Dendritic cell treated with granulocyte-macrophage colony-stimulating factor and Interleukin-4, amounts not matched to agents 40 ng/mL and 50 ng/mL, for 4 days (primary cell): ENCODE data around the gene CHST11.

Experiments used
- H3K27ac Mint-ChIP-seq: one replicate; pipeline ENCODE4 v1.8.0; 2022; ENCODE audit warnings: mild to moderate bottlenecking, mixed read lengths
- H3K27me3 Mint-ChIP-seq: one replicate; pipeline ENCODE4 v1.8.0; 2022; ENCODE audit warnings: mild to moderate bottlenecking, mixed read lengths
- H3K36me3 Mint-ChIP-seq: one replicate; pipeline ENCODE4 v1.8.0; 2022; ENCODE audit warnings: low read depth, mixed read lengths
- H3K4me1 Mint-ChIP-seq: one replicate; pipeline ENCODE4 v1.8.0; 2022; ENCODE audit warnings: low read depth, mixed read lengths
- H3K4me3 Mint-ChIP-seq: one replicate; pipeline ENCODE4 v1.8.0; 2022; ENCODE audit warnings: mild to moderate bottlenecking, moderate library complexity, mixed read lengths
- H3K9me3 Mint-ChIP-seq: one replicate; pipeline ENCODE4 v1.8.0; 2022; ENCODE audit warnings: mixed read lengths
- intact Hi-C: fragments of 100-400 bp; cut with micrococcal nuclease; formaldehyde crosslinking; loops from one replicate; pipeline ENCODE4 v1.15.0; 2022

CHST11 gene

DNA sequence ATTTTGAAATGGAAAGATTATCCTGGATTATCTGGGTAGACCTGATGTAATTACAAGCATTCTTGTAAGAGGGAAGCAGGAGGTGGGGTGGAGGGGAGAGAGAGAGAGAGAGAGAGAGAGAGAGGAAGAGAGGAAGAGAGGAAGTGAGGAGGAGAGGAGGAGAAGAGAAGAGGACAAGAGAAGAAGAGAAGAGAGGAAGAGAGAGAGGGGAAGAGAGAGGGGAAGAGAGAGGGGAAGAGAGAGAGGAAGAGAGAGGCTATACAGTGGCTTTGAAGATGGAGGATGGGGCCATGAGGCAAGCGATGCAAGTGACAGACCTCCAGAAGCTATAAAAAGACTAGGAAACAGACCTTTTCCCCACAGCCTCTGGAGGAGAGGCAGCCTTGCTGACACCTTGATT lies 13.7 kb upstream of the CHST11 start:
- intact Hi-C loops = no loop called here

DNA sequence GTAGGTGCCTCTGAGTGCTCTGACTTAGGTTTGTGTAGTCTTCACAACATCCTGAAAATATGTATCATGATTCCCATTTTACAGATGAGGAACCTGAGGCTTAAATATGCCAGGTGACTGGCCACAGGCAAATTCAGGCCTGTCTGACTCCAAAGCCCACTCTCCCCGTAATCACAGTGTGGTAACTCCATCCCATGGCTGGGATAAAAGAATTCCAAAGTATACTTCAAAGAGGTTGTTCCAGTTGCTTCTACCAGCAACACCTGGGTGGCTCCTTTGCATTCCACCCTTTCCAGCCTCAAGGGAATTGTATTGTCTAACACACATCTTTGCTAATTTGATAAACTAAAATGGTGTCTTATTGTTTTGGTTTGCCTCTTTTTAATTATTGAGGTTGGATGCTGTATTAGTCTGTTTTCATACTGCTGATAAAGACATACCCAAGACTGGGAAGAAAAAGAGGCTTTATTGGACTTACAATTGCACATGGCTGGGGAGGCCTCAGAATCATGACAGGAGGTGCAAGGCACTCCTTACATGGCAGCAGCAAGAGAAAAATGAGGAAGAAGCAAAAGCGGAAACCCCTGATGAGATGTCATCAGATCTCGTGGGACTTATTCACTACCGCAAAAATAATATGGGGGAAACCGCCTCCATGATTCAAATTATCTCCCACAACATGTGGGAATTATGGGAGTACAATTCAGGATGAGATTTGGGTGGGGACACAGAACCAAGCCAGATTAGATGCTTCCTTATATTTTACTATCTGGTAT lies 9.9 kb upstream of the CHST11 start:
- no peak overlapping the region for H3K4me3 Mint-ChIP-seq
- peaks cover 10% of the 10 kb centered on the region for H3K4me1 Mint-ChIP-seq
- H3K9me3 Mint-ChIP-seq = peaks cover 19% of the 10 kb centered on the region
- peaks cover 6% of the 10 kb centered on the region for H3K27me3 Mint-ChIP-seq
- no peak overlapping the region for H3K27ac Mint-ChIP-seq
- intact Hi-C loops = no loop called here
- H3K36me3 Mint-ChIP-seq = peaks cover 6% of the 10 kb centered on the region

More for the DNA sequence above, 13.7 kb upstream of the CHST11 start:
- Mint-ChIP-seq H3K9me3 (peaks cover 19% of the 10 kb centered on the region), H3K27me3 (peaks cover 6% of the 10 kb centered on the region), H3K4me1 (peaks cover 10% of the 10 kb centered on the region), H3K27ac (no peak overlapping the region), H3K4me3 (no peak overlapping the region), H3K36me3 (peaks cover 6% of the 10 kb centered on the region)

DNA sequence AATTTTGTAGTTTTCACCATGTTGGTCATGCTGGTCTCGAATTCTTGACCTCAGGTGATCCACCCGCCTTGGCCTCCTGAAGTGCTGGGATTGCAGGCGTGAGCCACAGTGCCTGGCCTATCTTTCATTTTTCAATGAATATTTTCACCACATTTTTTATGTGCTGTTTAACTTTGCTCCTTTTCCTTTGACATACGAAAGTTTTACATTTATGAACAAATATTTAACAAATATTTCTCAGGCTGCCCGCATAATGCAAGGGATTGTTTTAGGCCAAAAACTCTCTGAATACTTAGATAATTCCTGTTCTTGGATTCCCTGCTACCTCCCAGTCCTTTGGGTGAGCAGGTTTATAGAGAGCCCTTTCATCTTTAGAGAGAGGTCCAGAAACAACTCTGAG lies 8.7 kb upstream of the CHST11 start:
- Mint-ChIP-seq H3K9me3 (peaks cover 19% of the 10 kb centered on the region), H3K4me3 (no peak overlapping the region), H3K27ac (no peak overlapping the region), H3K36me3 (peaks cover 6% of the 10 kb centered on the region), H3K4me1 (peaks cover 6% of the 10 kb centered on the region), H3K27me3 (peaks cover 6% of the 10 kb centered on the region)
- intact Hi-C loops = no loop called here

DNA sequence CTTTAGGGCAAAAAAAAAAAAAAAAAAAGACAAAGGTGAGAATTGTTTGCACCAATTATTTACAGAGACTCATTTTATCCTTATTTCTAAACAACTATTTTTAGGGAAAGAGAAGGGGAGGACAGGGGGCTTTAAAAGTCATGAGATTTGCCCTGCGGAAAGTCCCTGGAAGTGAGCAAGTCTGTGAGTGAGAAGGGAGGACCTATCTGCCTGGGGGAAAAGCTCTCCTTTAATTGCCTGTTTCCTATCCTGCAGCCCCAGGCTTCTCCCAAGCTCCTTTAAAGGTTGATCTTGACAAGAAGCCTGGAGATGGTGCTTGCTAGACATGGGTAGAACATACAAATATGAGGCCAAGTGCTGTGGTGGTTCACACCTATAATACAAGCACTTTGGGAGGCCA lies 8.3 kb upstream of the CHST11 start:
- no peak overlapping the region for H3K4me3 Mint-ChIP-seq
- peaks cover 19% of the 10 kb centered on the region for H3K9me3 Mint-ChIP-seq
- peaks cover 2% of the 10 kb centered on the region for H3K4me1 Mint-ChIP-seq
- no peak overlapping the region for H3K27ac Mint-ChIP-seq
- peaks cover 6% of the 10 kb centered on the region for H3K36me3 Mint-ChIP-seq
- H3K27me3 Mint-ChIP-seq = peaks cover 9% of the 10 kb centered on the region
- intact Hi-C loops = no loop called here

DNA sequence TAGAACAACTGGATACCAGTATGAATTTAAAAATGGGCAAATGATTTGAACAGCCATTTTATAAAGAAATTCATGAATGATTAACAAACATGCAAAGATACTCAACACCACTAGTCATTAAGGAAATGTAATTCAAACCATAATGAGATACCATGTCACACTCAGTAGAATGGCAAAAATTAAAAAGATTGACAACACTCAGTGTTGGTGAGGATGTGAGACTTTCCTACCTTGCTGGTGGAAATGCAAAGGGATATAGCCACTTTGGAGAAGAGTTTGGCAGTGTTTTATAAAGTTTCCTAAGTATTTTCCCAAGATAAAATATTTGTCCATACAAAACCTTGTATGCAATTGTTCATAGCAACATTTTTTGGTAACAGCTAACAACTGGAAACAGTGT lies 6.0 kb upstream of the CHST11 start:
- intact Hi-C loops = no loop called here
- Mint-ChIP-seq H3K27ac (no peak overlapping the region), H3K27me3 (peaks cover 6% of the 10 kb centered on the region), H3K9me3 (peaks cover 19% of the 10 kb centered on the region), H3K4me1 (peaks cover 11% of the 10 kb centered on the region), H3K36me3 (peaks cover 6% of the 10 kb centered on the region), H3K4me3 (no peak overlapping the region)

DNA sequence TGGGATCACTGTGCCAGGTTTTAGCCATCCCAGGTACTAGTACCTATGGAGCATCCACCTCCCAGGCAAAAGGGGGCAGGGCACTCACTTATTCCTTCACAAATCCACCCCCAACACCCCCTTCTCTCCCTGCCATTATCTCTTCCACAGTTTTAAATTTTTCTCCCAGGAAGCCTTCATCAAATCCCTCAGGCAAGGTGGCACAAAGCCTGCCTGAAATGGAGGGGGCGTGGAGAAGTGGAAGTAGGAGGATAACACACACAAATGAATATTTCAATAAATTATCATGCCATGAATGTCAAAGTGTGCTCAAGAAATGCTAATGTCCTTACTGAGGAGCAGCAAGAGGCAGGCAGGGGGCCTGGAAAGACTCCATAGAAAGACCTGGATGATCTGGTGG lies 4.7 kb upstream of the CHST11 start:
- Mint-ChIP-seq H3K9me3 (peaks cover 7% of the 10 kb centered on the region), H3K27me3 (peaks cover 6% of the 10 kb centered on the region), H3K4me3 (no peak overlapping the region), H3K4me1 (peaks cover 21% of the 10 kb centered on the region), H3K27ac (no peak overlapping the region), H3K36me3 (peaks cover 11% of the 10 kb centered on the region)
- intact Hi-C loops = no loop called here

DNA sequence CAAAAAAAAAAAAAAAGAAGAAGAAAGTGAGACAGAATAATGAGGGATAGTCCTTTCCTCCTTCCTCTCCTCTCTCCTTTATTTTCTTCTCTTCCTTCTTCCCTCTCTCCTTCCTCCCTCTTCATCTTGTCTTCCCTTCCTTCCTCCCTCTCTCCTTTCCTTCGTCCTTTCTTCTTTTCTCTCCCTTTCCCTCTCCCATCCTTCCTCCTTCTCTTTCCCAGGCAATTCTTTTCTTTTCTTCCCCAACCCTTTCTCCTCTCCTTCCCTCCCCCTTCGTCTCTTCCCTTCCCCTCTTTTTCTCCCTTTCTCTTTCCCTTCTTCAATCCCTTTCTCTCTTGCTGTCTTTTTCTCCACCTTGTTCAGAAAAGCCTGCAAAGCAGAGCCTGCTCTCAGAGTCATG lies 3.6 kb upstream of the CHST11 start:
- Mint-ChIP-seq H3K9me3 (no peaks in the 10 kb centered on the region), H3K27ac (no peak overlapping the region), H3K4me3 (no peak overlapping the region), H3K36me3 (peaks cover 20% of the 10 kb centered on the region), H3K27me3 (peaks cover 6% of the 10 kb centered on the region), H3K4me1 (peaks cover 21% of the 10 kb centered on the region)
- intact Hi-C loops = no loop called here

DNA sequence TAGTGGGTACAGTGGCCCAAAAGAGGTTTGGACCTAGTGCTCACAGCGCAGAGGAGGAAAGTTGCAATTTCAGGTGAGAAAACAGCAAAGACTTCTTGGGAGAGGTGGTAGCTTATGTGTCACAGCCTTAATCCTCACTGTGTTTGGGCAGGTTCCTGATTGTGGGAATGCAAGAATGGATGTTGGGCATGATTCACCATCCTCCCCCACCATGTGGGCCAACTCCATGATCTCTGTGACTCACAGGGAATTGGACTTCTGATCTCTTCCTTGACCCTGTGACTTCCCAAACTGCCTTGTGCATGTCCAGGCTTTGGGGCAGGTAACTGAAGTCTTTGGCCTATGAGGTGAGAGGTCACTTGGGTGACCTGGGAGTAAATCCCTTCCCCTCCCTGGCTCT lies 1.8 kb upstream of the CHST11 start:
- Mint-ChIP-seq H3K4me1 (peaks cover 24% of the 10 kb centered on the region), H3K27me3 (peaks cover 6% of the 10 kb centered on the region), H3K9me3 (no peaks in the 10 kb centered on the region), H3K36me3 (peaks cover 38% of the 10 kb centered on the region), H3K27ac (no peak overlapping the region), H3K4me3 (no peak overlapping the region)
- intact Hi-C loops = loop anchor here (5.0 kb wide), 2 partner anchors 37 to 92 kb away; no protein-coding TSS in a partner anchor

DNA sequence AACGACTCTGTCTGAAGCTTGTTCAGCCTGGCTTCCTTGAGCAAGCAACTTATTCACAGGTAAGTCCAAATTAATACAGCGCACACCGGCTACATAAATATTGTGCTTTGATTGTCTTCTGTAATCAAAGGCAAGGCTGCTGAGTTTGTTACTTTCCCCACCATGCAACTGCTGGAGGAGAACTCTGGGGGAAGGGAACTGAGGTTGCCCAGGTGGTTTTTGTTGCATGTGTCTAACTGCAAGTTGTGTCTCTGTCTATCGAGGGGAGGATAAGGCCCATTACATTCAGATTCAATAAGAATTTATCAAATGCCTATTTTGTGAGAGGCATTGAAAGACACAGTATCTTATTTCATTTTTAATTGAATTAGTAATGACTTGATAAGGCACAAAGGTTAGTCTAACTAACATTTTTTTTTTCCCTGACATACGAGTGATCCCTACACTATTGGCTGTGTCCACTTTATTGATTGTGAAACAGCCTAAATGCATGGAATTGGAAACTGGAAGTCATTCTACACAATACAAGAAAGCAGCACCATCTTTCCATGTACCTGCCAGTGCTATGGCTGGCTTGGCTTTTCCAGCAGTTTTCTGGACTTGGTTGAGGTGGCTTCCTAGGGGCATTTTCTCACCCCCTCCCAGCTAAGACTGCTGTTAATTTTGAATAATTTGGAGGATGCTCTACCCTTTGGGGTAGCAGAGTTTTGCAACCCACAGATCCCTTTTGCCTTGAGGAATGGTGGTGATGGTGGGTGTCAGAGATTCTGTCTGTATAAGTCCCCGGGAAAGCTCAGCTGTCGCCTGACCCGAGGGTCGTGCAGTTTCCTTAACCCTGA lies 951 bp upstream of the CHST11 start:
- H3K36me3 Mint-ChIP-seq = peaks cover 42% of the 10 kb centered on the region
- intact Hi-C loops = loop anchor here (2.0 to 5.0 kb wide), 3 partner anchors 37 to 187 kb away; no protein-coding TSS in a partner anchor
- H3K9me3 Mint-ChIP-seq = no peaks in the 10 kb centered on the region
- H3K4me3 Mint-ChIP-seq = peak overlapping the region; percentile 100
- H3K27me3 Mint-ChIP-seq = peaks cover 6% of the 10 kb centered on the region
- peaks cover 30% of the 10 kb centered on the region for H3K4me1 Mint-ChIP-seq
- H3K27ac Mint-ChIP-seq = peak overlapping the region; percentile 91

DNA sequence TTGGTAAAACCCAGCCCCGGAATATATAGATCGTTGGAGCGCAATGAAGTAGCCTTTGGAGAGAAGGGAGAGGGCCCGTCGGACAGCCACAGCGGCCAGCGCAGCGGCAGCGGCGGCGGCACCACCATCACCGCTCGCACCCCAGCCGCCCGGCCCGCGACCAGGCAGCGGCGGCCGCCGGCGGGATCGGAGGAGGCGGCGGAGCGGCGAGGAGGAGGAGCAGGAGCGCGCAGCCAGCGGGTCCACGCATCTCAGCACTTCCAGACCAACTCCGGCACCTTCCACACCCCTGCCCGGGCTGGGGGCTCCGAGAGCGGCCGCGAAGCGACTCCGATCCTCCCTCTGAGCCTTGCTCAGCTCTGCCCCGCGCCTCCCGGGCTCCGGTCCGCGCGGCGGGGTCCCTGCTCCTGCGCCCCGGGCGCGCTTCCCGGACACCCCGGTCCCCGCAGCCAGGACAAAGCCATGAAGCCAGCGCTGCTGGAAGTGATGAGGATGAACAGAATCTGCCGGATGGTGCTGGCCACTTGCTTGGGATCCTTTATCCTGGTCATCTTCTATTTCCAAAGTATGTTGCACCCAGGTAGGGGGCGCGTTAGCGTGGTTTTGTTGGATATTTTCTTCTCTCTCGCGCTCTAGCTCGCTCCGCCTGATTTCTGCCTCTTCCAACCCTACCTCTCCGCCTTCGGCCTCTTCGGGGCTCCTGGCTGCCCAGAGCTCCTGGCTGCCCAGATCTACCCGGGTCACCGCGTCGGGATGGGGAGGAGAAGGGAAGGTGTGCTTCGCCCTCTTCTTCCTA lies 400 bp downstream of the CHST11 start:
- H3K9me3 Mint-ChIP-seq = no peaks in the 10 kb centered on the region
- H3K27ac Mint-ChIP-seq = peak overlapping the region; percentile 91
- intact Hi-C loops = loop anchor here (2.0 to 5.0 kb wide), 3 partner anchors 35 to 186 kb away; no protein-coding TSS in a partner anchor
- peak overlapping the region; percentile 100 for H3K4me3 Mint-ChIP-seq
- H3K4me1 Mint-ChIP-seq = peaks cover 37% of the 10 kb centered on the region
- H3K27me3 Mint-ChIP-seq = peaks cover 6% of the 10 kb centered on the region
- H3K36me3 Mint-ChIP-seq = peaks cover 42% of the 10 kb centered on the region

DNA sequence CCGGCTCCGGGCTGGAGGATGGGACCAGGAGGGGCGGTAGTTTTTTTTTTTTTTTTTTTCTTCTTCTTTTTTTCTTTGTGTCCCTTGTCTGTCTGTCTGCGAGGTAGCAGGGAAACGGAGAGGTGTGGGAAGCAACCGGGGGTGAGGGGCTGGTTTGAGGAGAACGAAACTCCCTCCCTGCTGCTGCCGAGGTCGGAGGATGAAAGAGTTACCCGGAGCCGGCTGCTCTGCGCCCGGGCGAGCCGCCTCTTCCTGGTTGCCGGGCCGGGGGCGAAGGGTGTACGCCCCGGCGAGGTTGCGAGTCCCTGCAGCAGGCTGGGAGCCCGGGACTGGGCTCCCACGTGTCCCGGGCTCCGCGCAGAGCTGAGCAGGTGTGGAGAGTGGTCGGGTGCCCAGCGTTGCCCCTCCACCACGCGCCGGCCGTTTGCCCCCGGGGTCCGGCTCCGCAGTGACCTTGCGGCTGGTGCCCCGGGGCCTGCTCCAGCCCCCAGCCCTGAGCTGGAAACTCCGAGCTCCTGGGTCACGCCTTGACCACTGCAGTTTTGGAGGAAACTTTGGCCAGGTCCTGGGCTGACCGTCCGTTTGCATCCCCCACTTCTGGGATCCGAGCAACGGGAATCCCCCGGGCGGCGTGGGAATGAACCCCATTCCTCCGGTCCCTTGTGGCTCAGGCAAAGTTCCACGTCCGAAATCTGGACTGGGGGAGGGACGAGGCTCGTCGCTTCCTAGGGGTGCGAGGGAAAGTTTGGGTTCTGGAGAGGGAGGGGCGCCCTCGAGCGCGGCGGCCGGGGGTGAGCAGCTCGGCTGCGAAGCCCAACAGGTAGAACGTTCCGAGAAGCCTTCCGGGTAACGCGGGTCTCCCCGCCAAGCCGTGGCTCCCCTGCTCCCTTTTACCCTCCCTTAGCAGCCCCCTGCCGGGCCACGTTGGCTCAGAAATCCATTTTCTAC lies 1.3 kb downstream of the CHST11 start:
- intact Hi-C loops = loop anchor here (2.0 to 5.0 kb wide), 3 partner anchors 34 to 185 kb away; no protein-coding TSS in a partner anchor
- Mint-ChIP-seq H3K4me3 (peak overlapping the region; percentile 100), H3K27me3 (peaks cover 5% of the 10 kb centered on the region), H3K27ac (peak overlapping the region; percentile 91), H3K36me3 (peaks cover 42% of the 10 kb centered on the region), H3K9me3 (no peaks in the 10 kb centered on the region), H3K4me1 (peaks cover 45% of the 10 kb centered on the region)

DNA sequence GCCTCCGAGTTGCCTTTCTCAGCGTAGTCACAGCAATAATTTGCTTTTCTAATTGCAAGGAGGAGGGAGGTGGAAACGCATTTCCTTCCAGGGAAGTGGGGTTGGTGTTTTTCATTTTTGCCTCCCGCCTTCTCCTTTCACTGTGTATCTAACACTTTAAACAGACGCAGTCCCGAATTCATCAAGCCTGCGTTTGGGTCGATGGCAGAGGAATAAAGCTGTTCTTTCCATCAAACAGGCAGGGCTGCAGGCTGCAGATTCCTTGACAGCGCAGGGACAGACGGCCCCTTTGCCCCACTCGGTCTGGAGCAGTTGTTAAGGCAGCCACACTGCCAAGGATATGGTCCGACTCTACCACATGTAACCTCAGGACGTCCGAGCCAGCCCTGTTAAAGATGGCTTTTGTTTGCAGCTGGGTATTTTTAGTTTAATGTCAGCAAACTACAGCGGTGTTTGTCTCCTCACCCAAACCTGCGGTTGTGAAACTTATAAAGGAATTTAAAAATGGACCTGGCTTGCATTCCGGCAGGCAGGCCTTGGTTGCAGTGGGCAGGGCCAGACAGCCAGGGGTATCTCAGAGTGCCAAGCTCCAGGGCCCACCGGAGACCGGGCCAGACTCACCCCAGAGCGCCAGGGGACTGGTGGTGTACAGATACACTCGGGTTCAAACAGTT lies 2.1 kb downstream of the CHST11 start:
- Mint-ChIP-seq H3K4me1 (peaks cover 53% of the 10 kb centered on the region), H3K27ac (peak overlapping the region; percentile 91)

More for the DNA sequence above, 2.1 kb downstream of the CHST11 start:
- Mint-ChIP-seq H3K4me3 (peak overlapping the region; percentile 100), H3K9me3 (no peaks in the 10 kb centered on the region), H3K27me3 (no peaks in the 10 kb centered on the region), H3K36me3 (peaks cover 49% of the 10 kb centered on the region)
- intact Hi-C loops = loop anchor here (5.0 kb wide), 2 partner anchors 33 to 88 kb away; no protein-coding TSS in a partner anchor
